Measurements from ENCODE around the gene F2. TPM values are rescaled to one million over a fixed set of nuclear protein-coding genes. Genes with fewer than 3 reads are reported as not detected.

The F2 gene
- total RNA-seq, 1 donor from 2014 or later: not detected

DNA sequence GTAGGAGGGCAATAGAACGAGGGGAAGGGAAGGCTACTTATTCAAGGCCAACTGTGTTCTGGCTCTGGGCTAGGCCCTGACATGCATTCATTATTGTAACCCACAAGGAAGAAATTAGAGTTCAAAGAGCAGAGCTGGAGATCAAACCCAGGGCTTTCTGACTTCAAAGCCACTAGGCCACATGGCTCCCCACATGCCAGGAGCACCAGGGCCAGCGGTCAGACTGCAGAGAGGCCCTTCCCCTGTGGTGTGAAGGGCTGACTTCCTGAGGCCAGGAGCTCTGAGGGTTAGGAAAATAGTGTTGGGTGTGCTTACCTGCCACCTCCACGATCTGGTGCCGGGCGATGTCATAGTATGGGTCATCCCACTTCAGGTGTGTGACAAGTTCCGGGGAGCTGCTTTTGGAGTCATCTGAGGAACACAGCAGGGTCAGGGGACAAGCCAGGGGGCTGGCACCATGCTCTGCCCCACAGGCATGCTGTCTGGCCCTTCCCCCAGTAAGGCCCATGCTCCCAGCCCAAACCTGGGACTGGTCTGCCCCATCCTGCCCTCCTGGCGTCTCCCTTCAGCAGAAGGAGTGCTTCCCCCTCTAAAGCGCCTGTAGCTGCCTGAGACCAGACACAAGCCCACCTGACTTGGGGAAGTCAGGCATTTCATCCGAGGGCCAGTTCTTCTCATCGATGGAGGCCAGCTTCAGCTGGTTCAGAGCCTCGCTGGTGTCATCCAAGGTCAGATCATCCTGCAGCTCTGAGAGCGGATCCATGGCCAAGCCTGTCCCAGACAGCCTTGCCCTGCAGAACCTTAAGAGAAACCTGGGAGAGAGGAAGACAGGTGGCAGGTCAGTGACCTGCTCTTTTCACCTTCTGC lies 23.4 kb upstream of the F2 start:
- Histone ChIP-seq H4K20me1 (ENCODE audit: low read depth) (no peaks in the 10 kb centered on the region), H3K9me3 (ENCODE audit: low read depth) (no peaks in the 10 kb centered on the region), H2AFZ (replicated peaks) (no peak overlapping the region), H3F3A (ENCODE audit: low read depth) (peaks cover 9% of the 10 kb centered on the region), H3K4me1 (no peaks in the 10 kb centered on the region), H3K36me3 (no peaks in the 10 kb centered on the region), H3K4me2 (no peak overlapping the region), H3K27me3 (no peaks in the 10 kb centered on the region), H3K27ac (no peak overlapping the region), H3K9ac (no peak overlapping the region), H3K4me3 (no peak overlapping the region), H3K79me2 (ENCODE audit: low read depth) (peaks cover 16% of the 10 kb centered on the region)
- no peak overlapping the region for H3K4me3 Mint-ChIP-seq
- TF ChIP-seq EZH2 (IDR thresholded peaks at IDR 0.05): no peak
- no peak for DNase-seq (ENCODE audit: low spot score)
- no peaks in the 10 kb centered on the region for H3K9me3 Mint-ChIP-seq
- H3K36me3 Mint-ChIP-seq: peaks cover 2% of the 10 kb centered on the region
- no peak overlapping the region for H3K27ac Mint-ChIP-seq
- peaks cover 26% of the 10 kb centered on the region for H3K4me1 Mint-ChIP-seq
- peaks cover 7% of the 10 kb centered on the region for H3K27me3 Mint-ChIP-seq (ENCODE audit: insufficient read depth, low read depth)

- TF ChIP-seq EZH2phosphoT487 (IDR thresholded peaks at IDR 0.05) (no peak), EZH2 (IDR thresholded peaks at IDR 0.05) (no peak), CTCF (IDR thresholded peaks at IDR 0.05) (no peak)
- Mint-ChIP-seq H3K27me3 (ENCODE audit: insufficient read depth, low read depth) (peaks cover 8% of the 10 kb centered on the region), H3K4me3 (no peak overlapping the region), H3K27ac (no peak overlapping the region), H3K4me1 (peaks cover 28% of the 10 kb centered on the region), H3K36me3 (no peaks in the 10 kb centered on the region), H3K9me3 (no peaks in the 10 kb centered on the region)
- Histone ChIP-seq H3K4me3 (no peak overlapping the region), H2AFZ (replicated peaks) (no peak overlapping the region), H3K9me3 (ENCODE audit: low read depth) (no peaks in the 10 kb centered on the region), H3K9ac (no peak overlapping the region), H3K4me2 (no peak overlapping the region), H4K20me1 (ENCODE audit: low read depth) (no peaks in the 10 kb centered on the region), H3K4me1 (no peaks in the 10 kb centered on the region), H3F3A (ENCODE audit: low read depth) (peaks cover 9% of the 10 kb centered on the region), H3K27me3 (no peaks in the 10 kb centered on the region), H3K79me2 (ENCODE audit: low read depth) (peaks cover 19% of the 10 kb centered on the region), H3K27ac (no peak overlapping the region), H3K36me3 (no peaks in the 10 kb centered on the region)
- DNase-seq (ENCODE audit: low spot score): no peak
Observed at GRCh38 chr11:46696212-46696558, 22.8 kb upstream of the F2 start.

GRCh38 chr11:46697303-46697702 lies 21.7 kb upstream of the F2 start:
- no peak overlapping the region for H3K4me3 ChIP-seq
- H3K27ac ChIP-seq: no peak overlapping the region
- H3K9me3 ChIP-seq (ENCODE audit: low read depth): no peaks in the 10 kb centered on the region
- Mint-ChIP-seq H3K4me3 (peak overlapping the region; percentile 21), H3K36me3 (peaks cover under 1% of the 10 kb centered on the region), H3K27ac (peak overlapping the region; percentile 90), H3K4me1 (peaks cover 35% of the 10 kb centered on the region), H3K27me3 (ENCODE audit: insufficient read depth, low read depth) (peaks cover 10% of the 10 kb centered on the region), H3K9me3 (no peaks in the 10 kb centered on the region)
- peaks cover 5% of the 10 kb centered on the region for H3K4me1 ChIP-seq
- no peak for DNase-seq (ENCODE audit: low spot score)
- no peaks in the 10 kb centered on the region for H4K20me1 ChIP-seq (ENCODE audit: low read depth)
- no peak overlapping the region for H3K4me2 ChIP-seq
- H2AFZ ChIP-seq (replicated peaks): no peak overlapping the region
- peaks cover 9% of the 10 kb centered on the region for H3F3A ChIP-seq (ENCODE audit: low read depth)
- TF ChIP-seq EZH2phosphoT487 (IDR thresholded peaks at IDR 0.05): no peak
- no peak for TF ChIP-seq EZH2 (IDR thresholded peaks at IDR 0.05)
- TF ChIP-seq CTCF (IDR thresholded peaks at IDR 0.05): no peak
- H3K9ac ChIP-seq: peak overlapping the region; percentile 5
- H3K79me2 ChIP-seq (ENCODE audit: low read depth): peaks cover 30% of the 10 kb centered on the region
- H3K36me3 ChIP-seq: no peaks in the 10 kb centered on the region
- no peaks in the 10 kb centered on the region for H3K27me3 ChIP-seq

DNA sequence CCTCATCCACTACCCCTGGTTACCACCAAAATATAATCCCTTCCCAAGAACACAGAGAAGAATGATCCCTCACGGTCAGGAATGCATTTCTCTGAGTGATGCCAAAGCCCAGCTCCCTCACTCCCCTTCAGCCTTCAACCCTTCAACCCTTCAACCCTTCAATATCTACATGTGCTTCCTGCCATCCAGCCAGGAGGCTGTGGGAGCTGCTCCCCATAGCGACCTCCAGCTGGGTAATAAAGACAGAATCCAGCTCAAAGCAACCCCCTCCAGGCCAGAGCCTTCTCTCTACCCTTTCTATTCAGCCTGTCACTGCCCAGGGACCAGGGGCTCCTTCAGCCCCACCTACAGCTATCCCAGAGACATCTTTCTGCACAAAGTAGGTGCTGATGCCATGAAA lies 21.3 kb upstream of the F2 start:
- Mint-ChIP-seq H3K36me3 (peaks cover 5% of the 10 kb centered on the region), H3K4me3 (peak overlapping the region; percentile 21), H3K27ac (peak overlapping the region; percentile 90), H3K4me1 (peaks cover 39% of the 10 kb centered on the region), H3K9me3 (no peaks in the 10 kb centered on the region), H3K27me3 (ENCODE audit: insufficient read depth, low read depth) (peaks cover 10% of the 10 kb centered on the region)
- Histone ChIP-seq H3K9me3 (ENCODE audit: low read depth) (no peaks in the 10 kb centered on the region), H3K27me3 (no peaks in the 10 kb centered on the region), H3K4me2 (no peak overlapping the region), H3K79me2 (ENCODE audit: low read depth) (peaks cover 34% of the 10 kb centered on the region), H3F3A (ENCODE audit: low read depth) (peaks cover 9% of the 10 kb centered on the region), H3K4me1 (peaks cover 5% of the 10 kb centered on the region), H3K27ac (no peak overlapping the region), H3K9ac (peak overlapping the region; percentile 5), H2AFZ (replicated peaks) (no peak overlapping the region), H3K36me3 (no peaks in the 10 kb centered on the region), H3K4me3 (no peak overlapping the region), H4K20me1 (ENCODE audit: low read depth) (no peaks in the 10 kb centered on the region)
- no peak for DNase-seq (ENCODE audit: low spot score)
- TF ChIP-seq EZH2phosphoT487 (IDR thresholded peaks at IDR 0.05) (no peak), EZH2 (IDR thresholded peaks at IDR 0.05) (no peak), CTCF (IDR thresholded peaks at IDR 0.05) (no peak)

Data from neural progenitor cell (in vitro differentiated cells).